Stomach (tissue), 4 donors: ENCODE measurements around the gene RSKR.

Source experiments
- CTCF ChIP-seq, 7 experiments: fragments of 450-650 bp in 4 of 7; fragments of 200-600 bp in 3 of 7; sonication (generic) in 3 of 7; IDR thresholded peaks; one replicate each; pipeline ENCODE4 v1.5.1; 2016 to 2019; ENCODE audit warnings: antibody characterized with exemption in 7 of 7, control low read depth in 2 of 7, mild to moderate bottlenecking in 1 of 7
- POLR2A ChIP-seq, 4 donors: fragments of 450-650 bp; IDR thresholded peaks; one replicate each; pipeline ENCODE4 v1.6.1; 2016; ENCODE audit warnings: antibody characterized with exemption in 4 of 4, control low read depth in 2 of 4, mild to moderate bottlenecking in 1 of 4, moderate library complexity in 1 of 4

DNA sequence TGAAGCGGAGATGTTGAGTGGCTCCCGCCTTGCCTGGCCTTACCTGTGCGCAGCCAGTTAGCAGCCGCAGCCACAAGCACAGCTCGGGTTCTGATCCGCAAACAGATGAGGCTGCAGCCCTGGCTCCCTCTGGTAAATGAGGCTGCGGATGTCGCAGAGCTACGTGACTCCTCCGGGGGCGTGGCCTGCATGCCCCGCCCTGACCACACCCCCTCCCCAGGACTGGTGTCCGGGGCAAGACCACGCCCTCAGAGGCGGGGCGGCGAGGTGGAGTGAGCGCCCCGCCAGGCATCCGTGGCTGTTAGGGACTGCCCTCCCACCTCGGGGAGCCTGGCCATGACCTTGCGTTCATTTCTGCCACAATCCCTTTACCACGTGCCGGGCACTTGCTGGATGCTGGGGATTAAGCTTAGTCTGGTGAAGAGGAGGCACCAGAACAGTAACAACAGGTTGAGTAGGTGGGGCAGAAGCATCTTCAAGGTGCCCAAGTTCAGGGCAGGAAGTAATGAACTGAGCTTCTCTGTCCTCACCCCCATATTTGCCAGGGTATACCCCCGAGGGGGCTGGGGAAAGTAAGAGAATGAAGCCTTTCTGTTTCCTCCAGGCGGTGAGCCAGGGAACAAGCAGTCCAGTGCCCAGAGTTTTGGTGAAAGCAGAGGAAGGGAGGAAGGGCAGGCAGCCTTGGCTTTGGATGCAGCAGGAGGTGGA lies 37.1 kb downstream of the RSKR start, which contains the start of gene ALDOC:
- TF ChIP-seq CTCF (IDR thresholded peaks at IDR 0.05) (no peak), POLR2A (IDR thresholded peaks at IDR 0.05) (peak in 2 of 4 donors; percentile 13 to 56)
